T-helper 9 cell (primary cell): ENCODE measurements around the gene KIAA1614.

Source experiments
- DNase-seq: peaks from one replicate; pipeline ENCODE4 v3.0.0-alpha.2; 2020
- total RNA-seq, 2 donors: gene quantifications; one replicate each; lab custom pipeline; 2026; lab: John Stamatoyannopoulos, UW

The KIAA1614 gene, protein sequence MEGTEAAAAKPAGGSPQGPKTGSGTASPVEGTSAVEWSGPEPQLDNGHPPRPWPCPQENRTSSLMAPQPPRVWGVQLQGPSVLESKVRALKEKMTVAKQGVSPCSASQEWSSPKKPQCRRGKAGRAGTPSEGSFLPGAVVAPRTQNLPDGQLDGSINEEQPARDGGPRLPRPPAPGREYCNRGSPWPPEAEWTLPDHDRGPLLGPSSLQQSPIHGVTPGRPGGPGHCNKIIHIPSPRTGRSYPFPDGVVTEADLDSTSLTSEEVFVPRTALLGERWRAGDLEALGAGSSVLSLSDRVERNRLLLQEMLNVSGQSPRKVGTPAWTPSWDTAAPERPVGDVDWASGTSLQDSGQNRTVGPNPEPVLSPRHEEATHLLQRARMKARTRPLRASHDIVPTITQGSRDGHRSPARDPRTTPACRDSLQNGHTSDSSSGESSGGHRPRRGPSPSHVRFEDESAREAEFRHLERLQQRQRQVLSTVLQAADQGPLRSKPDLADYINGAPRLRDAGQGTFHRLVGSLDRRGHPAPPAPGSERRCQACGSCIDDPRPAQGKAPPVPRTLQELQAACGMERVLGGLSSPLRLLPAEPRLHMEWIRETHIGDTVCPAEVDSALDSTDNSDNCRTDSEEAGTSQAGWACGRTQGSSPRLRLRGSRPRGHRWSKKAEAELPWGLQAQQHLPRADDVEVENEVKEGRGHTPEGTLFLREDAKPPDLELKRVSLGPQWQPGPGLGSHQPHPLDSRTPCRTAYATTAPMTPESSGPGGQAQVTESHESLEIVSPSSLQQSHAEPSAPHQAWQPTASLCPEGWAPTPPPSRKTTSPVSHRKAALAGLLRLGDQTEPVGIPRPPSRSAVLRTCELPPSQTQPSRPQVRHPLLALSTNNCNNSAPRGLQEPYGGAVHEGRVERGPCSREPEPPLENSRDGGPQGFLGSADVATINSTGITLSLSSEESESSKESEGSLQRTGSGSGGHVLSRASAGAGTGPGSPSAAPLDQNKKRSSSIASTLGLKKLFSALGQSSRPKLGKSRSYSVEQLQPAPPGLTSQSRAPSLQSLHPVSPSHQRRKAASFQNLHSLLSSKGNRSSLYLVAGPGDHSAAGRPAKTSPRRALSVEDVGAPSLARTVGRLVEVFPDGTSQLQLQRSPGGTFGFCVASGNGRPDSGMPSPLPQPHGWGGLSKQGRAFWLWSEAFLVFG
- total RNA-seq: 0.24 to 0.42 reads per million in 2 donors

DNA sequence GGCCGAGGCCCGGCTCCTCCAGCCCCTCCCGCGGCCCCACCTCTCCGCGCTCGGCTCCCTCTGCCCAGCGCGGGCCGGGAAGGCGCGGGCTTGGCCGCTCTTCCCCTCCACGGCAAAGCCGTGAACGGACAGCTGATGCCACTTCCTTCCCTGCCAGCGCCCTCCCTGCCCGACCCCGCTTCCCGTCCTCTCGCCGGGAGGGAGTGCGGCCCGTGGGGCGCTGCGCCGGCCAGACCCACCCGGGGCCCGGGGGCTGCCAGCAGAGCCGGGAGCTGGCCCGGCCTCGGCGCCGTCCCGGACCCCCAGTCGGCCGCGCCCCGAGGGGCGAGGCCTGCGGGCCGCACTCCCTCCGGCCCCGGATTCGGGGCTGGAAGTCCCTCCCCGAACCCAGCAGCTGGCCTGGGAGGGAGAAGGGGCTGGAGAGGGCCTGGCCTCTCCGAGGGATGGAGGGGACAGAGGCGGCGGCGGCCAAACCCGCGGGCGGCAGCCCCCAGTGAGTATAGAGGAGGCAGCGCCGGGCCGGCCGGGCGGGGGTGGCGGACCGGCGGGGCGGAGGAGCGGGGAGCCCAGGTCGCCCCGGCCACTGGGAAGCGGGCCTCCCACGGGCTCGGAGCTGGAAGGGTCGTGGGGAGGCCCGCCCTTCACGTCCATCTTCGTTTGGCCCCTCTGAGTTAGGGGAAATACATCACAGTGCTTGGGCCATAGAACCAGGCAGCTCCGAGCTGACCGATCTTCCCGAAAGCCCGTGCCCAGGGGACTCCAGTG is at the start of gene KIAA1614:
Gene KIAA1614, plus strand, starts transcription at position 97 of the 765 bp plus-strand sequence. Its CDS starts 347 bp downstream, at position 444.
- DNase-seq: no peak

DNA sequence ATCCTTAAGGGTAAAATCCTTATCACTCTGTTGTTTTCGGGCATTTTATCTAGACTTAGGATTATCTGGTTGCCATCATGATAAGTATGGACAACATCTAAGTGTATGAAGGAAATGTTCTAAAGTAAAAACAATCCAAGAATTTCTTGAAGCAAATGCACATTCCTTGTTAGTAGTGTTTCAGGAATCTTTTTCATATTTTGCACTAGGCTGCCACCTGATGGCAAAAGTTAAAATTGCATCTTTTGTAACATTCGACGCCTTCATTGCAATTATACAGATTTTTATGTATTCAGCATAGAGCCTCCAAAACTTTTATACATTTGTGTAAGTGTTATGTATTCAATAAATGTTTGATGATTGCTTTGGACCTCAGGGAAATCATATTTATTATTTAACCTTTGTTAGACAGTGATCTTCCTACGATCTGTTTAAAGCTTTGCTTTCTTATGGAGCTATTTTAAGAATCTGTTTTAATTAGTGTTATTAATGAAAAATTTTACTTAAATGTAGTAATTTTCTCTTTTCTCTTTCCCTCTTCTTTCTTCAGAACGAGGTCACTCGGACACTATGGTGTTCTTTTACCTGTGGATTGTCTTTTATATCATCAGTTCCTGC is 49.4 kb upstream of the KIAA1614 start:
- peak; percentile 2 for DNase-seq

DNA sequence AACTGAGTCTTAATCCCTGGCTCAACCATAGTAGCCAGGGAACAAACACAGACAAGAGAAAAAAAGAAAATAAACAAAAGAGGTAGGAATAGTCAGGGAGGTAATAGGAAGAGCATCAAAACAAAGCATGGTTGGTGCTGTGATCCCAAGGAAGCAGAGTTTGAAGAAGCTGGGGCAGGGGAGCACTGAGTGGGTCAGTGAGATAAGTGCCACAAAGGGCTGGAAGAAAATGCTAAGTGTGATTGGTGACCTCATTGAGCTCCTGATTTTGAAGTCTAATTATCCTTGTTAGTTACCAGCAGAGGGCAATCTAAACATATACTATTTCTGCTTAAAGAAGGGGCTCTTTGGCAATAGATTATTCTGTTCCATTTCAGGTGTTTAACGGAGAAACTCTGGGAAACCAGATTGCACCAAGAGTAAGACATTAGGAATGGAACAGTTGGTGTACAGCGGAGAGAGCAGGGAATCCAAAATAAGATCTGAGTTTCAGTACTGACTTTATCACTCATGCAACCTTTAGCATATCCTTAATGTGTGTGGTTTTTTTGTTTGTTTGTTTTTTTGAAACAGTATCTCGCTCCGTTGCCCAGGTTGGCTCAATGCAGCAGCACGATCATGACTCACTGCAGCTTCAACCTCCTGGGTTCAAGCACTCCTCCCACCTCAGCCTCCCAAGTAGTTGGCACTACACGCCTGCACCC is 30.7 kb upstream of the KIAA1614 start:
- no peak for DNase-seq

DNA sequence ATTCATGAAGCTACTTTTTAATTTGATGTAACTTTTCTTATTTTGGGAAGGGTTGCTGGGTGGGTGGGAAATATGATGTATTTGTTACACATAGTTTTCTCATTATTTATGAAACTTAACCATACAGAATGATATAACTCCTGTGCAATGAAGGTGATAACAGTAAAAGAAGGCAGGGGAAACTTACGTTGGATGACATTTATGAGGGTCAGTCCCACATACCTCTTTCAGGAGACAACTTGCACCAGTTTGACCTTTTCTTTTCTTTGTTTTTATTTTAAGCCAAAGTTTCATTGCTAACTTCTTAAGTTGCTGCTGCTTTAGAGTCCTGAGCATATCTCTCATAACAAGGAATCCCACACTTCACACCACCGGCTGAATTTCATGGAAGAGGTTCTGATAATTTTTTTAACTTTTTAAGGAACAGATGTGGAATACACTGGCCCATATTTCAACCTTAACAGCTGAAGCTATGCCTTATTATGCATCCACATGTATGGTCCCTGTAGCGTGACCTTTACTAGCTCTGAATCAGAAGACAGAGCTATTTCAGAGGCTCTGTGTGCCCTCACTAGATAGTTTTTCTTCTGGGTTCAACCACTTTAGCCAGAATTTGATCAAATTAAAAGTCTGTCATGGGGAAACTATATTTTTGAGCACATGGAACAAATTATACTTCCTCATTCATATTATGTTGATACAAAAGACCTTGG is 28.0 kb upstream of the KIAA1614 start:
- DNase-seq: no peak

DNA sequence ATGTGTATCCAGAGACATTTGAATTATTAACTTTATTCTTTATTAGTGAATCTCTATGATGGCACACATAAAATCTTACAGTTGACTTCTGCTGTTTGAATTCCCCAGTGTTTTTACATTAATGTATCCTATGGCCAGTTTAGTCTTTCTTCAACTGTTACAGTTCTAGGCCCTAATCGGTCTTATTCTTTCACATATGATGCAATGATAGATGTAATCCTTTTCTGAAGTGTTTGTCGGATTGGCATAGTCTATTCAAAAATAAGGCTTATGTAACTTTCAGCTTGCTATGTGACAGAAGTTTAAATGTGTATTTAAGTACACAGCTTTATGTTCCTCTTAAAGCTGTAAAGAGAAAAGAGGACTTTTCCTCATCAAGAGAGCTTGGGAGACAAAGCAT is 26.4 kb upstream of the KIAA1614 start:
- no peak for DNase-seq

DNA sequence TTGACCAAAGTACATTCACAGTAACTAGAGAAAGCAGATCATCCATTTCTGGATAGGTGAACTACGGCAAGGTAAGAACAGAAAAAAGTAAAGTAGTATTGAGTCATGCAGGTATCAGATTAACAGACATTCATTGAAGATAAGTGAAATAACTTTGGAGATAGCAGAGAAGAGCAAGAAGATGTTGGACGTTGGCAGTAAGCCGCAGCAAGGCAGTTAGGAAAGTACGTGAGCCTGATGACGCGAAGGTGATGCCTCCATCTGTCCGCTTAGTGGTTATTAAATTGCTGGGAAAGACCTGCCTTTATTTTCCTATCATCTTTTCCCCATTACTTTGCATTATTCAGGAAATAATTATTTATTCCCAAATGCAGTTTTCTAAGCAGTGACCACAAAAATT is 24.9 kb upstream of the KIAA1614 start:
- DNase-seq: no peak

DNA sequence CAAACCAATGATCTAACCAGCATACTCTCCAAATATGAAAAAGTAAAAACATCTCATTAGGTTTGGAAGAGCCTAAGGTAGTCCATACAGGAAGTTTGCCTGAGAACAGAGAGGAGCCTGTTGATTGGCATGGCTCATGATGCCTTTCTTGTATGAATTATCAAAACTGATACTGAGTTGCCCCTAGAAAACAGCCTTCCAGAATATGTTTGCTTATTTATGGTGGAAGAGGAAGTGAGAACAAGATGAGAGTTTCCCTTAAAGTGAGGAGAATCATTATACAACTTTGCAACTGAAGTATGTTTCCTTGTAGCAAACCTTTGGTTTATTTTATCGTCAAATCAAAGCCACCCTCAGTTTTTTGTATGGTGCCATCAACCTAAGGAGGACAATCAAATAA is 23.8 kb upstream of the KIAA1614 start:
- no peak for DNase-seq

DNA sequence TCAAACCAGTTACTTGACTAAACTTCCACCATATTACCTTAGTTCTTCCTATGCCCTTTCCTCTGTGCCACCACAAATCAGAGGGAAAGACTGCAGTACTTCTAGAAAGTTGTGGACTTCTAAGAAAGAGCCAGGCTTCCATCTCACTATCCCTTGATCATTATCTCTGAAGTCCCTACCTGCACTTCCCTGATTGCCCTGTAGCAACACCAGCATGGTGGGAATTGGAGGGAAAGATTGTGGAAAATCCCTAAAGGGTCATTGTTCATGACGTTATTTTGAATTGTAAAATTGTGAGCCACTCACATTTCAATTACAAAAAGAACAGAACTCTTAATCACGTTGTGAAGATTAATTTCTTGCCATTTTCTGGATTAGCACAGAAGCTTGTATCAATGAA is 23.4 kb upstream of the KIAA1614 start:
- DNase-seq: no peak

DNA sequence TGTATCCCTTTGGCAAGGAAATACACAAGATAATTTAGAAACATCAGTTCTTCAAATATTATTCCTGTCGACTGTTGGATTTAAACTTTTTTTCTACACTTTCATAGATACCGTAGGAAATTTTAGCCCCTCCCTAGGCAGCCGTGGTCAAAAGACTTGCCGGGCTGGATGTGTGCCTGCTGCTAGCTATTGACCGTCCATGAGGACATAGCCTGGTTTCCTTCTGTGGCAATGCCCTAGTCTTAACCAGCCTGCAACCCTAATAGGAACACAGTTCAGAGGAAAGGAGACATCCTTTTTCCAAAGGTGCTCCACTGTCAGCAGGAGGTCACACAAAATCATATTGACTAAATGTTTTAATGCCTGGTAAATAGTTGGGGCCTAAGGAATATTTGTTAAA is 20.4 kb upstream of the KIAA1614 start:
- DNase-seq: no peak

DNA sequence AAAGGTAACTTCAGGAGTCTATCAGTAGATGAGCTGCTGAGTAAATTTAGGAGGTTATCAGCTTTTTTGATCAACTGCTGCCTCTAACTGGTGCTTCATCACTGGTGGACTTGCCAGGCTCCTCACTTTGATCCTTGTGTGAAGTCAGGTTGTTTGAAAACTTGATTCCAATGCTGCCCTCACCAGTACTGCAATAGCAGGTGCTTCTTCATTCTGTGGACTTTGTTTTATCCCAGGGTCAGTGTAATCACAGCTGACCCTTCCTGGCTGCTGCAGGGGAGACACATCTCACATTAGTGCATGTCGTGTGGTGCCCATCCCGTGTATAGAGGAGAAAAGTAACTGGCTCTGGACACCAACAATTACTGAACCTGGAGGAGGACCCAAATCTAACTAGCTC is 20.0 kb upstream of the KIAA1614 start:
- DNase-seq: no peak

DNA sequence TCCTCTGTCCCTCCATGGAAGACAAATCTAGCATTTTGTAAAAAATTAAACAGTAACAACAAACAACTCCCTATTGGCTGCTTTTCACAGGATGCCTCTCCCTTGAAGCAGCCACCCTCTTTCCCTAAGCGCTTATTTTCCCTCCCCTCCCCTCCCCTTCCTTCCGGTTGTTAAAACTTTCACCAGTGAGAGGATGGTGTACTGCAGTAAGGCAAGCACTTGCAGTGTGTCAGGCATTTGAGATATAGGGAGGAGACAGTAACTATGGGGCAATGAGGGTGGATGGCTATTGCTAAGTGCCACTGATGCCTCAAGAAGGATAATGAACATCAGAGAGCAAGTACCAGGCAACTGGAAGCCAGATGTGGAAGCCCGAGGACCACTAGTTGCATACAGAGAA is 19.1 kb upstream of the KIAA1614 start:
- DNase-seq: no peak

DNA sequence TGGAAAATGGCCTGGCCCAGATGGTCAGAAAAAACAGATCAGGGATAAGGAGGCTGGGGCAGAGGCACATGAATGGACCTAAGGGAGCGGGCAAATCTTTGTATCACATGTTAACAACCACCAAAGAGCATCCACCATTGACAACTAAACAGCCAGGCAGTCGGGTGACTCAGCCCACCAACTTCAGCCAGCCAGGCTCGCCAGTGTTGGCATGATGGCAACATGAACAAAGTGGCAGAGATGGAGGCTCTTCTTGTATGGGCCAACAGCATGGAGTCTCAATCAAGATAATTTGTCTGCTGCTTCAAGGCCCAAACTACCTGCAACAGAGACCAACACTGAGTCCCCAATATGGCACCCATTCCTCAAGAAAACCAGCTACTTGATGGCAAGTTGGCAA is 16.5 kb upstream of the KIAA1614 start:
- no peak for DNase-seq

DNA sequence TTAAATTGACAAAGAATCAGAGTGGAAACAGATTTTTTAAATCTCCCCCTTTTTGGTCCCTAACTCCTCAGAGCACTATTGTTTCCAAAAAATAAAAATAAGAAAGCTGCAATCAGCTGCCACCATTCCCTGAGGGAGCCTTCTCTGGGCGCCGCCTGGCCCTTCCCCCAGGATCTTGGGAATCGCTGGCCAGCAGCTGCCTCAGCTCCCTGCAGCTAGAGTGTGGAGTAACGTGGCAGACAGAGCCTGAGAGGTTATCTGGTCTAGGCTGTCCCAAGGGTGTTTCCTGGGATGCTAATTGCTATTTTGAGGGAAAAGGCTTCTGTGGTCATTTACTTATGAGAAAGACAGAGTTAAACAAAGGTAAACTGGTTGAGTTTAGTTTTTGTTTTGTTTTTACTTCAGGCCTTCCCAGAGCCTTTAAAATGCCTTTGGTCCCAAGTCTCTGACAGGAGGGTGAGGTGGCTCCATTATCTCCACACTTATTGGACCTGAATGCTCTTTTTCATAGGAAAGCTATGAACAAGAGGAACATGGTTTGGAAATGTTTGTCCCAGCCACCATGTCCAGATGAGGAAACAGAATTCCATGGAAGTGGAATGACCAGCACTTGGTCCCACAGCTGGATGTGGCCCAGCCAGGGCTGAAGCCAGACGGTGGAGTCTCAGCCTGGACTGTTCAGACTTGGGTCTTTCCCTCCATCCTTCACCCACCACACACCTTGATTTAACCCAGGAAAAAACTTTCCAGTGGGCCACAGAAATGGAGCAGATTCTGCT is 14.1 kb upstream of the KIAA1614 start:
- DNase-seq: no peak

DNA sequence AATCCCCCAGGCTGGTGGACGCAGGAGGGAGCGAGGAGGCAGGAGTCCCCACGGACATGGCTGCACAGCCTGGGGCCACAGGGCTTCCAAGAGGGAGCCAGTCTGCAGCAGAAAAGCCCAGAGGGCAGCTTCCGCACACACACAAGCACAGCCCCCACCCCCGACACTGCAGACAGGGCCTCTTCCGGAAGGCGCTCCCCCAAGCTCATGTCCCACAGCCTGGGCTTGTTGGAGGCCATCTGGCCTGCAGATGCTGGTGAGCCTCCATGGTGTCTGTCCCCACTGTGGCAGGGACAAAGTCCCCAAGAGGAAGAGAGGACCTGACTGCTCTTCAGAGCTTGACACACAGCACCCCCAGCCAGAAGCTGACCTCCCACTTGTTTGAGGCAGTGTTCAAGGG is 13.4 kb upstream of the KIAA1614 start:
- DNase-seq: no peak

DNA sequence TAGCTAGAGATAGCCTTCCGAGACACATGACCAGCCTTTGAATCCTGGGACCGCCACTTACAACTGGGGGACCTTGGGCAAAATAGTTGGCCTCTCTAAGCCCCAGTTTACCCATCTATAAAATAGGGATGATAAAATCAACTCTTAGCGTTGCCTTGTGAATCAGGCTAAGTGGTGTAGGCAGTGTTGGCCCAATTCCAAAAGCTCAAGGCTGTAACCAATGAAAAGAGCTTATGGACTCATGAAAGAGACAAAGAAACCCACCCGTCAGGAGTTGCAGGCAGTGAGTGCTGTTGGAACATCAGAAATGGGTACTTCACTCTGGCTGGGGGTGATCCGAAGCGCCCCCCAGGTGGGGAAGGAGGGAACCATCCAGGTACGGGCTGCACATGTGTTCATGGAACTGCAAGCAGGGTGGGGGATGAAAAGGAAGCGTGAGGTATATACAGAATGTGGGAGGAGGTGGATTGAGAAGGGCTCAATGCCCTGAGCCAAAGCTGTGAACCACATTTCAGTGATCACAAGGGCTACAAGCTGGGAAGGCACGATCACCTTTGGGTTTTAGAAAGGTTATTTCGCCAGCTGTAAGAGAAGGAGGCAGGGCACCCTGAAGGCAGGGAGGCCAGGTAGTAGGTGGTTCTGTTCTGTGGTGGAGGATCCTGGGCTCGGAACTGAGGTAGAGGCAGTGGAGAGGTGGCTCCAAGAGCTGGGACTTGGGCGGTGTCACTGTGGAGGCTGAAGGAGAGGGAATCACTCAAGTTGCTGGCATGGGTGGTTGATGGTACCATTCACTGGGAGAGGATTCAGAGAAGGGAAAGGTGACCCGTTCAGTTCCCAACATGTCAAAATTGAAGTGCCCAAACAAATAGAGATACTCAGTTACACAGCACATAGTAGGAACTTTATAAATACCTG is 11.4 kb upstream of the KIAA1614 start:
- DNase-seq: no peak

DNA sequence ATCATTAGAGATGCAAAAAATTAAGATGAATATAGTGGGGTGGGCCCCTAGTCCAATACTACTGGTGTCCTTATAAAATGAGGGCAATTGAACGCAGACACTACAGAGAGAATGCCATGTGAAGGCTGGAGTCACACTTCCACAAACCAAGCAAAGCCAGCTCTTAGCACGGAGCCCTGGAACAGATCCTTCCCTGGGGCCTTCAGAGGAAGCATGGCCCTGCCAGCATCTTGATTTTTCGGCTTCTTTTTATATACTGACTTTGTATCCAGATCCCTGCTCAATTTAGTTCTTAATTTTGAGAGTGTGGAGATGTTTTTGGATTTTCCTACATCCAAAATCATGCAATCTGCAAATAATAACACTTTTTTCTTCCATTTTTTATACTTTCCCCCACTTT is 10.2 kb upstream of the KIAA1614 start:
- no peak for DNase-seq

DNA sequence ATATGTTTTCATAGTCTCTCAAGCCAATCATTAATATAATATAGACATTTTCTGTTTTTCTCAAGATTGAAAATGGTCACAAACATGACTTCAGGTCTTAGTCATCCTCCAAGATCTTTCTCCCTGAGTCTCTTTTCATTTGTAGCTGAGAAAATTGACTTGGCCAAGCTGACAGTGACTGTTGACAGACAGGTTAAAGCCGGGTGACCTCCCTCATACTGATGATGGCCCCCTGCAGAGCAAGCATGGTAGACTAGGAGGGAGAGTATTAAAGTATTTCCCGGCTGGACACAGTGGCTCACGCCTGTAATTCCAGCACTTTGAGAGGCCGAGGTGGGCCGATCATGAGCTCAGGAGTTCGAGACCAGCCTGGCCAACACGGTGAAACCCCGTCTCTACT is 6.8 kb upstream of the KIAA1614 start:
- no peak for DNase-seq

DNA sequence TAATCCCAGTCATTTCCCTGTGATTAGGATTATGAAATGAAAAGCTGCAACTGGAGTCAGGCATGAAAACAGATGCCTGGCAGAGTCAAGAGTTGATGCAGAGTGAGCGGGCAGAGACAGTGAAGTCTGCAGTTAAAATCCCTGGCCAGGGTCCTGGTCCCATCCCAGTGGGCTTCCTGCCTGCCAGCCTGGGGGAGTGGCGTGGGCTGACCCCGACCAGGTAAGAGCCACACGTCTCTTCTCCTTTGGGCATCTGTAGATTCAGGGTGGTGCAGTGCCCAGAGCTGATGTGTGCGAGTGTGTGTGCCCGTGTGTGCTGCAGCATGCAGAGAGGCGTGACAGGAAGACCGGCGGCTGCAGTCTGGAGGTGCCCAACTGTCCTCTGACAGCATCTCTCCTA is 6.2 kb upstream of the KIAA1614 start:
- DNase-seq: no peak
